Measurements from ENCODE around the gene CACNA1I. TPM values are rescaled to one million over a fixed set of nuclear protein-coding genes. Genes with fewer than 3 reads are reported as not detected.
A peak's percentile ranks its signal among the peaks of the same experiment; 100 is the strongest.

CACNA1I gene
- total RNA-seq, 1 experiment from 2014 or later, result 0.02 TPM

DNA sequence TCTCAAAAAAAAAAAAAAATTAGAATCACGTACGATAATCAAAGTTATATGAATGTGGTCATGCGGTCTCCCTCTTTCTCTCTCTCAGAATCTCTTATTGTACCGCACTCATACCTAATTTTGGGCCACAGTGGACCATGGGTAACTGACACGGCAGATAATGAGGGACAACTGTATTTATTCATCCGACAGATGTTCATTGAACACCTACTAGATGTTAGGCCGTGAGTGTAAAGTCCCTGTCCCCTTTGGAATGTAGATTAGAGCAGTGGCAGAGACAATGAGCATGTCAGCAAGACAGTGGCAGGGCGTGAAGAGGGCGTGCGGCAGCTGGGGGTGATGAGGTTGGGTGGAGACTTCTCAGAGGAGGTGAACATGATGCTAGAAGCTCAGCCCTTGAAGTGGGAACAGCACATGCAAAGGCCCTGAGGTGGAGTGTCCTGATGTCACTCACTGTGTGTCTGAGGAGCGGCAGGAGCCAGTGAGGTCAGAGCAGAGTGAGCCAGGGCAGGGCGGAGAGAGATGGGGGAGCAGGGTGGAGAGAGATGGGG lies 25.1 kb downstream of the CACNA1I start:
- no TSS peak for BruUV-seq (replicated peaks)
- DNase-seq (ENCODE audit: unreplicated experiment), result no peak
- no peak overlapping the region for H3K27ac Mint-ChIP-seq (ENCODE audit: low read depth, unreplicated experiment)
- H3K27me3 Mint-ChIP-seq (ENCODE audit: insufficient read depth, unreplicated experiment), result peaks cover 16% of the 10 kb centered on the region
- H3K4me1 Mint-ChIP-seq (ENCODE audit: insufficient read depth, unreplicated experiment), result peaks cover 20% of the 10 kb centered on the region
- POLR2A ChIA-PET, result no interaction called here
- intact Hi-C loops (cut with micrococcal nuclease), result no loop called here
- CTCF ChIA-PET, result no interaction called here
- no peaks in the 10 kb centered on the region for H3K36me3 Mint-ChIP-seq (ENCODE audit: insufficient read depth, unreplicated experiment)
- no peak overlapping the region for H3K4me3 Mint-ChIP-seq (ENCODE audit: unreplicated experiment)
- TF ChIP-seq, protein P1, sequence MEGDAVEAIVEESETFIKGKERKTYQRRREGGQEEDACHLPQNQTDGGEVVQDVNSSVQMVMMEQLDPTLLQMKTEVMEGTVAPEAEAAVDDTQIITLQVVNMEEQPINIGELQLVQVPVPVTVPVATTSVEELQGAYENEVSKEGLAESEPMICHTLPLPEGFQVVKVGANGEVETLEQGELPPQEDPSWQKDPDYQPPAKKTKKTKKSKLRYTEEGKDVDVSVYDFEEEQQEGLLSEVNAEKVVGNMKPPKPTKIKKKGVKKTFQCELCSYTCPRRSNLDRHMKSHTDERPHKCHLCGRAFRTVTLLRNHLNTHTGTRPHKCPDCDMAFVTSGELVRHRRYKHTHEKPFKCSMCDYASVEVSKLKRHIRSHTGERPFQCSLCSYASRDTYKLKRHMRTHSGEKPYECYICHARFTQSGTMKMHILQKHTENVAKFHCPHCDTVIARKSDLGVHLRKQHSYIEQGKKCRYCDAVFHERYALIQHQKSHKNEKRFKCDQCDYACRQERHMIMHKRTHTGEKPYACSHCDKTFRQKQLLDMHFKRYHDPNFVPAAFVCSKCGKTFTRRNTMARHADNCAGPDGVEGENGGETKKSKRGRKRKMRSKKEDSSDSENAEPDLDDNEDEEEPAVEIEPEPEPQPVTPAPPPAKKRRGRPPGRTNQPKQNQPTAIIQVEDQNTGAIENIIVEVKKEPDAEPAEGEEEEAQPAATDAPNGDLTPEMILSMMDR (IDR thresholded peaks at IDR 0.05; ENCODE audit: unreplicated experiment), result no peak
- H3K9me3 Mint-ChIP-seq (ENCODE audit: unreplicated experiment), result no peaks in the 10 kb centered on the region

GRCh38 chr22:39596601-39597000 lies 26.0 kb downstream of the CACNA1I start:
- no peak overlapping the region for H3K27ac Mint-ChIP-seq (ENCODE audit: low read depth, unreplicated experiment)
- peaks cover 20% of the 10 kb centered on the region for H3K4me1 Mint-ChIP-seq (ENCODE audit: insufficient read depth, unreplicated experiment)
- intact Hi-C loops (cut with micrococcal nuclease), result no loop called here
- TF ChIP-seq, protein P1 (IDR thresholded peaks at IDR 0.05; ENCODE audit: unreplicated experiment), result no peak
- BruUV-seq (replicated peaks), result no TSS peak
- DNase-seq (ENCODE audit: unreplicated experiment), result no peak
- H3K36me3 Mint-ChIP-seq (ENCODE audit: insufficient read depth, unreplicated experiment), result no peaks in the 10 kb centered on the region
- CTCF ChIA-PET, result interaction anchor here (0.5 to 0.6 kb wide), 2 partner anchors 17 to 361 kb away, joined by 3 to 4 read pairs; no protein-coding TSS in a partner anchor
- no peaks in the 10 kb centered on the region for H3K9me3 Mint-ChIP-seq (ENCODE audit: unreplicated experiment)
- no peak overlapping the region for H3K4me3 Mint-ChIP-seq (ENCODE audit: unreplicated experiment)
- peaks cover 25% of the 10 kb centered on the region for H3K27me3 Mint-ChIP-seq (ENCODE audit: insufficient read depth, unreplicated experiment)
- POLR2A ChIA-PET, result no interaction called here

GRCh38 chr22:39597236-39597869 lies 26.8 kb downstream of the CACNA1I start:
- peaks cover 17% of the 10 kb centered on the region for H3K4me1 Mint-ChIP-seq (ENCODE audit: insufficient read depth, unreplicated experiment)
- no TSS peak for BruUV-seq (replicated peaks)
- TF ChIP-seq, protein P1 (IDR thresholded peaks at IDR 0.05; ENCODE audit: unreplicated experiment), result no peak
- POLR2A ChIA-PET, result interaction anchor here (0.7 kb wide), 1 partner anchor 8 kb away, joined by 3 read pairs; no protein-coding TSS in a partner anchor
- H3K27ac Mint-ChIP-seq (ENCODE audit: low read depth, unreplicated experiment), result no peak overlapping the region
- H3K27me3 Mint-ChIP-seq (ENCODE audit: insufficient read depth, unreplicated experiment), result peaks cover 32% of the 10 kb centered on the region
- no peaks in the 10 kb centered on the region for H3K36me3 Mint-ChIP-seq (ENCODE audit: insufficient read depth, unreplicated experiment)
- DNase-seq (ENCODE audit: unreplicated experiment), result no peak
- no peaks in the 10 kb centered on the region for H3K9me3 Mint-ChIP-seq (ENCODE audit: unreplicated experiment)
- no peak overlapping the region for H3K4me3 Mint-ChIP-seq (ENCODE audit: unreplicated experiment)
- CTCF ChIA-PET, result interaction anchor here (0.5 to 1.0 kb wide), 3 partner anchors 10 to 360 kb away, joined by 3 to 4 read pairs (median 3); no protein-coding TSS in a partner anchor
- intact Hi-C loops (cut with micrococcal nuclease), result no loop called here

- Mint-ChIP-seq H3K4me1 (ENCODE audit: insufficient read depth, unreplicated experiment) (peaks cover 9% of the 10 kb centered on the region), H3K36me3 (ENCODE audit: insufficient read depth, unreplicated experiment) (no peaks in the 10 kb centered on the region), H3K27ac (ENCODE audit: low read depth, unreplicated experiment) (no peak overlapping the region), H3K27me3 (ENCODE audit: insufficient read depth, unreplicated experiment) (peaks cover 42% of the 10 kb centered on the region), H3K9me3 (ENCODE audit: unreplicated experiment) (peaks cover 4% of the 10 kb centered on the region), H3K4me3 (ENCODE audit: unreplicated experiment) (no peak overlapping the region)
- intact Hi-C loops (cut with micrococcal nuclease), result no loop called here
- no TSS peak for BruUV-seq (replicated peaks)
- TF ChIP-seq, protein P1 (IDR thresholded peaks at IDR 0.05; ENCODE audit: unreplicated experiment), result no peak
- DNase-seq (ENCODE audit: unreplicated experiment), result peak; percentile 38
- POLR2A ChIA-PET, result interaction anchor here (0.7 kb wide), 1 partner anchor 9 kb away, joined by 3 read pairs; no protein-coding TSS in a partner anchor
- CTCF ChIA-PET, result interaction anchor here (1.0 kb wide), 1 partner anchor 11 kb away, joined by 3 read pairs; no protein-coding TSS in a partner anchor
These were observed 27.7 kb downstream of the CACNA1I start for GRCh38 chr22:39598017-39598965.

Data from MCF 10A (cell line).